OCI-LY1 (cell line): Measurements from ENCODE around the gene AGAP1.

Experiments used
- EZH2 ChIP-seq: fragments of 200-600 bp; sonication (generic), shearing (Covaris generic); IDR thresholded peaks from 2 replicates; pipeline ENCODE4 v1.8.0; 2017; ENCODE audit warnings: borderline replicate concordance, mixed run types, mild to moderate bottlenecking, antibody characterized with exemption, low read length, moderate library complexity, mixed read lengths
- TF ChIP-seq, protein P1 (sequence below): fragments of 200-600 bp; sonication (generic), shearing (Covaris generic); IDR thresholded peaks from 2 replicates; pipeline ENCODE4 v1.5.1; 2017; ENCODE audit warnings: mild to moderate bottlenecking, antibody characterized with exemption, low read length, moderate library complexity, mixed read lengths

- TF ChIP-seq, protein P1, sequence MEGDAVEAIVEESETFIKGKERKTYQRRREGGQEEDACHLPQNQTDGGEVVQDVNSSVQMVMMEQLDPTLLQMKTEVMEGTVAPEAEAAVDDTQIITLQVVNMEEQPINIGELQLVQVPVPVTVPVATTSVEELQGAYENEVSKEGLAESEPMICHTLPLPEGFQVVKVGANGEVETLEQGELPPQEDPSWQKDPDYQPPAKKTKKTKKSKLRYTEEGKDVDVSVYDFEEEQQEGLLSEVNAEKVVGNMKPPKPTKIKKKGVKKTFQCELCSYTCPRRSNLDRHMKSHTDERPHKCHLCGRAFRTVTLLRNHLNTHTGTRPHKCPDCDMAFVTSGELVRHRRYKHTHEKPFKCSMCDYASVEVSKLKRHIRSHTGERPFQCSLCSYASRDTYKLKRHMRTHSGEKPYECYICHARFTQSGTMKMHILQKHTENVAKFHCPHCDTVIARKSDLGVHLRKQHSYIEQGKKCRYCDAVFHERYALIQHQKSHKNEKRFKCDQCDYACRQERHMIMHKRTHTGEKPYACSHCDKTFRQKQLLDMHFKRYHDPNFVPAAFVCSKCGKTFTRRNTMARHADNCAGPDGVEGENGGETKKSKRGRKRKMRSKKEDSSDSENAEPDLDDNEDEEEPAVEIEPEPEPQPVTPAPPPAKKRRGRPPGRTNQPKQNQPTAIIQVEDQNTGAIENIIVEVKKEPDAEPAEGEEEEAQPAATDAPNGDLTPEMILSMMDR: no peak
- TF ChIP-seq EZH2: no peak
Measured at GRCh38 chr2:235564066-235564465, 70.2 kb downstream of the AGAP1 start.
